ENCODE data around the gene UBXN11.

The UBXN11 gene

GRCh38 chr1:26254404-26254803 is 52.0 kb downstream of the UBXN11 start:
- TF ChIP-seq GATA2 (IDR thresholded peaks at IDR 0.05; ENCODE audit: low read depth, low read length) (no peak), GATA3 (IDR thresholded peaks at IDR 0.05; ENCODE audit: low read depth, low read length) (no peak)

GRCh38 chr1:26252718-26253117 is 53.7 kb downstream of the UBXN11 start:
- TF ChIP-seq GATA2 (IDR thresholded peaks at IDR 0.05; ENCODE audit: low read depth, low read length) (no peak), GATA3 (IDR thresholded peaks at IDR 0.05; ENCODE audit: low read depth, low read length) (no peak)

GRCh38 chr1:26239936-26240335 is 66.5 kb downstream of the UBXN11 start:
- no peak for TF ChIP-seq GATA2 (IDR thresholded peaks at IDR 0.05; ENCODE audit: low read depth, low read length)
- no peak for TF ChIP-seq GATA3 (IDR thresholded peaks at IDR 0.05; ENCODE audit: low read depth, low read length)

- TF ChIP-seq GATA2 (IDR thresholded peaks at IDR 0.05; ENCODE audit: low read depth, low read length) (no peak), GATA3 (IDR thresholded peaks at IDR 0.05; ENCODE audit: low read depth, low read length) (no peak)
These were observed 69.0 kb downstream of the UBXN11 start for GRCh38 chr1:26237230-26237966.

GRCh38 chr1:26234644-26235370 is 71.6 kb downstream of the UBXN11 start:
- TF ChIP-seq GATA2 (IDR thresholded peaks at IDR 0.05; ENCODE audit: low read depth, low read length) (no peak), GATA3 (IDR thresholded peaks at IDR 0.05; ENCODE audit: low read depth, low read length) (no peak)

GRCh38 chr1:26233903-26234643 is 72.4 kb downstream of the UBXN11 start, which contains the start of gene CEP85:
CEP85 (plus strand) TSS chr1:26234200; CDS start chr1:26239784, 5,584 bp downstream.
- TF ChIP-seq GATA2 (IDR thresholded peaks at IDR 0.05; ENCODE audit: low read depth, low read length) (no peak), GATA3 (IDR thresholded peaks at IDR 0.05; ENCODE audit: low read depth, low read length) (no peak)
